HepG2 (cell line): ENCODE results near the gene KIF3C.

Source experiments
- AHR ChIP-seq: IDR thresholded peaks from 2 replicates; pipeline ENCODE4 v1.6.1; 2018; ENCODE audit warnings: missing genetic modification reagents, missing compliant biosample characterization
- ETV6 ChIP-seq: sonication (generic); formaldehyde crosslinking; conservative IDR thresholded peaks from 2 replicates; pipeline ENCODE4 v1.4.0; 2020; ENCODE audit warnings: missing genetic modification reagents
- MEF2D ChIP-seq: sonication (generic); formaldehyde crosslinking; IDR thresholded peaks from 2 replicates; pipeline ENCODE4 v1.5.1; 2020; ENCODE audit warnings: mild to moderate bottlenecking, missing genetic modification reagents
- NCOA1 ChIP-seq: sonication (generic); formaldehyde crosslinking; IDR thresholded peaks from 2 replicates; pipeline ENCODE4 v1.9.0; 2021; ENCODE audit warnings: missing genetic modification reagents
- NONO ChIP-seq, 2 experiments: fragments of 450-650 bp in 1 of 2; sonication (generic) in 1 of 2; formaldehyde crosslinking in 1 of 2; IDR thresholded peaks in 1 of 2; conservative IDR thresholded peaks in 1 of 2; 2 replicates each; pipeline versions ENCODE4 v1.6.1 to v1.8.0; 2017 to 2022; ENCODE audit warnings: mild to moderate bottlenecking in 1 of 2, missing genetic modification reagents in 1 of 2, moderate library complexity in 1 of 2
- PHB2 ChIP-seq: fragments of 450-650 bp; IDR thresholded peaks from 2 replicates; pipeline ENCODE4 v1.6.1; 2018; ENCODE audit not compliant: partially characterized antibody
- ZBTB3 ChIP-seq: sonication (generic); formaldehyde crosslinking; IDR thresholded peaks from 2 replicates; pipeline ENCODE4 v1.4.0; 2020; ENCODE audit warnings: low read depth, mild to moderate bottlenecking, moderate library complexity, missing genetic modification reagents, borderline replicate concordance

GRCh38 chr2:25991965-25992364, 9.7 kb upstream of the KIF3C start:
- TF ChIP-seq PHB2 (no peak), MEF2D (CRISPR knock-in tag) (no peak), NCOA1 (CRISPR knock-in tag) (no peak), AHR (no peak), ETV6 (no peak), NONO (IDR thresholded peaks at IDR 0.05) (no peak), NONO (CRISPR knock-in tag; conservative IDR thresholded peaks at IDR 0.05) (no peak), ZBTB3 (CRISPR knock-in tag) (no peak)
